Epidermal melanocyte (primary cell): ENCODE measurements around the gene NEMP1.

Source experiments
- DNase-seq: peaks from one replicate; pipeline ENCODE4 v3.0.0; 2011; ENCODE audit warnings: low spot score; ENCODE audit not compliant: insufficient read length

The NEMP1 gene

GRCh38 chr12:57107456-57108155 lies 29.0 kb upstream of the NEMP1 start:
- DNase-seq: no peak

GRCh38 chr12:57106021-57106708 lies 27.6 kb upstream of the NEMP1 start:
- no peak for DNase-seq

GRCh38 chr12:57105011-57105753 lies 26.6 kb upstream of the NEMP1 start:
- DNase-seq: no peak

GRCh38 chr12:57104292-57104910 lies 25.8 kb upstream of the NEMP1 start:
- no peak for DNase-seq

GRCh38 chr12:57103856-57104255 lies 25.3 kb upstream of the NEMP1 start:
- no peak for DNase-seq

- DNase-seq: no peak
Observed at GRCh38 chr12:57101892-57102695, 23.5 kb upstream of the NEMP1 start.

GRCh38 chr12:57099766-57100165 lies 21.2 kb upstream of the NEMP1 start:
- no peak for DNase-seq

- no peak for DNase-seq
Observed at GRCh38 chr12:57099047-57099714, 20.6 kb upstream of the NEMP1 start.

GRCh38 chr12:57098546-57098945 lies 20.0 kb upstream of the NEMP1 start:
- DNase-seq: no peak

- DNase-seq: no peak
Observed at GRCh38 chr12:57097554-57097835, 18.9 kb upstream of the NEMP1 start.

GRCh38 chr12:57096748-57097553 lies 18.4 kb upstream of the NEMP1 start:
- DNase-seq: no peak

- no peak for DNase-seq
Observed at GRCh38 chr12:57096099-57096572, 17.5 kb upstream of the NEMP1 start.

- DNase-seq: no peak
Observed at GRCh38 chr12:57095440-57095839, 16.8 kb upstream of the NEMP1 start.

- DNase-seq: no peak
Observed at GRCh38 chr12:57094208-57095160, 15.9 kb upstream of the NEMP1 start.

- peak; percentile 58 for DNase-seq
Observed at GRCh38 chr12:57093415-57094207, 15.0 kb upstream of the NEMP1 start.

- DNase-seq: no peak
Observed at GRCh38 chr12:57092876-57093414, 14.4 kb upstream of the NEMP1 start.

GRCh38 chr12:57092529-57092862 lies 13.9 kb upstream of the NEMP1 start:
- DNase-seq: no peak
